CD1c-positive myeloid dendritic cell (primary cell): ENCODE measurements around the gene POLR2B.
"Not testable (repeated sequence)": the region's sequence is repeated elsewhere in the genome, so short reads cannot be mapped to it uniquely, and the experiment has no call there.

ENCODE experiments used
- DNase-seq: peaks from one replicate; pipeline ENCODE4 v3.0.0-alpha.2; 2016; ENCODE audit errors: extremely low spot score

Gene POLR2B

GRCh38 chr4:56978750-56979303, at the start of gene POLR2B:
TSS of gene POLR2B (plus strand) at chr4:56978896. CDS start at chr4:56978986, 90 bp downstream.
- DNase-seq = peak; percentile 99

GRCh38 chr4:56930638-56931037, 48.1 kb upstream of the POLR2B start:
- DNase-seq = no peak

GRCh38 chr4:56931924-56932323, 46.8 kb upstream of the POLR2B start:
- DNase-seq = no peak

- DNase-seq = no peak
Measured at GRCh38 chr4:56937262-56937661, 41.4 kb upstream of the POLR2B start.

GRCh38 chr4:56939826-56940225, 38.9 kb upstream of the POLR2B start:
- not testable (repeated sequence) for DNase-seq

GRCh38 chr4:56940403-56940802, 38.3 kb upstream of the POLR2B start:
- DNase-seq = no peak

GRCh38 chr4:56940971-56941370, 37.7 kb upstream of the POLR2B start:
- DNase-seq = no peak

- no peak for DNase-seq
Measured at GRCh38 chr4:56941403-56941802, 37.3 kb upstream of the POLR2B start.

- DNase-seq = no peak
Measured at GRCh38 chr4:56953680-56954520, 24.8 kb upstream of the POLR2B start.

GRCh38 chr4:56958111-56958517, 20.6 kb upstream of the POLR2B start:
- peak; percentile 76 for DNase-seq

- no peak for DNase-seq
Measured at GRCh38 chr4:56959100-56959499, 19.6 kb upstream of the POLR2B start.

- DNase-seq = no peak
Measured at GRCh38 chr4:56961107-56961500, 17.6 kb upstream of the POLR2B start.

GRCh38 chr4:56971383-56971782, 7.3 kb upstream of the POLR2B start:
- no peak for DNase-seq

- DNase-seq = no peak
Measured at GRCh38 chr4:56972389-56972788, 6.3 kb upstream of the POLR2B start.

- DNase-seq = peak; percentile 23
Measured at GRCh38 chr4:56972809-56973208, 5.9 kb upstream of the POLR2B start.

GRCh38 chr4:56973336-56973735, 5.4 kb upstream of the POLR2B start:
- peak; percentile 60 for DNase-seq

- DNase-seq = peak; percentile 12
Measured at GRCh38 chr4:56976283-56976836, 2.3 kb upstream of the POLR2B start.

GRCh38 chr4:56976837-56977320, 1.8 kb upstream of the POLR2B start:
- peak; percentile 40 for DNase-seq

- peak; percentile 100 for DNase-seq
Measured at GRCh38 chr4:56977321-56978012, 1.2 kb upstream of the POLR2B start, which contains the start of gene NOA1. TSS of gene NOA1 (minus strand) at chr4:56977606. CDS start at chr4:56977585, 21 bp downstream.

- DNase-seq = peak; percentile 31
Measured at GRCh38 chr4:56979421-56980072, 851 bp downstream of the POLR2B start.

- no peak for DNase-seq
Measured at GRCh38 chr4:56981795-56982201, 3.1 kb downstream of the POLR2B start.

GRCh38 chr4:56986192-56986591, 7.5 kb downstream of the POLR2B start:
- DNase-seq = no peak
